Mesothelial cell of epicardium (in vitro differentiated cells): ENCODE results near the gene KDM5C. TPM values are rescaled to one million over a fixed set of nuclear protein-coding genes. Genes with fewer than 3 reads are reported as not detected.
"Not testable (repeated sequence)": the region's sequence is repeated elsewhere in the genome, so short reads cannot be mapped to it uniquely, and the experiment has no call there.

ENCODE experiments used
- DNase-seq, 2 experiments: peaks; one replicate each; pipeline ENCODE4 v3.0.0; 2021; ENCODE audit warnings: low spot score in 2 of 2; ENCODE audit not compliant: unreplicated experiment in 2 of 2
- H3K27ac Mint-ChIP-seq: 2 replicates; pipeline ENCODE4 v1.8.0; 2021; ENCODE audit warnings: mixed read lengths
- H3K27me3 Mint-ChIP-seq: 2 replicates; pipeline ENCODE4 v1.8.0; 2021; ENCODE audit warnings: low read depth, mixed read lengths
- H3K36me3 Mint-ChIP-seq: 2 replicates; pipeline ENCODE4 v1.8.0; 2021; ENCODE audit warnings: mixed read lengths
- H3K4me1 Mint-ChIP-seq: 2 replicates; pipeline ENCODE4 v1.8.0; 2021; ENCODE audit warnings: mixed read lengths
- H3K4me3 Mint-ChIP-seq: 2 replicates; pipeline ENCODE4 v1.8.0; 2021; ENCODE audit warnings: mild to moderate bottlenecking, moderate library complexity, mixed read lengths
- H3K9me3 Mint-ChIP-seq: 2 replicates; pipeline ENCODE4 v1.8.0; 2021; ENCODE audit warnings: mixed read lengths
- total RNA-seq: library from RNA; stranded (reverse); gene quantifications from 3 replicates; pipeline ENCODE4 v1.2.1, GENCODE V29; 2021
- TF ChIP-seq, protein P1 (sequence below): fragments of 200-600 bp; sonication (generic); IDR thresholded peaks from one replicate; pipeline ENCODE4 v1.5.0; 2021; ENCODE audit warnings: antibody characterized with exemption; ENCODE audit not compliant: unreplicated experiment

KDM5C gene
- total RNA-seq, 1 donor from 2014 or later = 128 TPM

DNA sequence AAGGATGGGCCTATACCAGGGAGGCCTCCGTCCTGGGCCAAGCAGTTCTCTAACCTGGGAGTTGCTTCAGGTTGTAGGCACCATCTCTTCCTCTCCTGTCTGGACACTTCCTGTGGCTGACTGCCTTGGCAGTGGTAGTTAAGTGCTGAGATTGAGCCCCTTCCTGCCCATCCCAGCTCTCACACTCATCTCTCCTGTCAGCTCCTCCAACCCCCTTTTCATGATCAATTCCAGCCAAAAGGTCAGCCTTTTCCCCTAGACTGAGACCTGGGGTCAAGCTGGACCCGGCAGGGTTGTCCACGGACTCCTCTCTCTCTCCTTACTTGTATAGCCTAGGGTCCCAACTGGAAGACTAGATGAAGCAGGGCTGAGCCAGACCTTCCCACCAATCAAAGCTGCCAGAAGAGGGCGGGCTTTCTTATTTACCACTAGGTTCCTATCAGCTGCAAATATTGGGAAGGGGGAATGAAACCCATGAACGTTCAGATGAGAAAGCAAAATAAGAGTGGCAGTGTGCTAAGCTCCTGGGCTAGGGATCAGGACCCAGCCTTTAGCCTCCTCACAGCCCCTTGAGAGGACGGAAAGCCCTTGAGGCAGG is 34.5 kb downstream of the KDM5C start:
- Mint-ChIP-seq H3K36me3 (peaks cover under 1% of the 10 kb centered on the region), H3K4me3 (no peak overlapping the region), H3K27me3 (no peaks in the 10 kb centered on the region), H3K4me1 (no peaks in the 10 kb centered on the region), H3K9me3 (no peaks in the 10 kb centered on the region), H3K27ac (peak overlapping the region; percentile 43)
- no peak for DNase-seq
- TF ChIP-seq, protein P1, sequence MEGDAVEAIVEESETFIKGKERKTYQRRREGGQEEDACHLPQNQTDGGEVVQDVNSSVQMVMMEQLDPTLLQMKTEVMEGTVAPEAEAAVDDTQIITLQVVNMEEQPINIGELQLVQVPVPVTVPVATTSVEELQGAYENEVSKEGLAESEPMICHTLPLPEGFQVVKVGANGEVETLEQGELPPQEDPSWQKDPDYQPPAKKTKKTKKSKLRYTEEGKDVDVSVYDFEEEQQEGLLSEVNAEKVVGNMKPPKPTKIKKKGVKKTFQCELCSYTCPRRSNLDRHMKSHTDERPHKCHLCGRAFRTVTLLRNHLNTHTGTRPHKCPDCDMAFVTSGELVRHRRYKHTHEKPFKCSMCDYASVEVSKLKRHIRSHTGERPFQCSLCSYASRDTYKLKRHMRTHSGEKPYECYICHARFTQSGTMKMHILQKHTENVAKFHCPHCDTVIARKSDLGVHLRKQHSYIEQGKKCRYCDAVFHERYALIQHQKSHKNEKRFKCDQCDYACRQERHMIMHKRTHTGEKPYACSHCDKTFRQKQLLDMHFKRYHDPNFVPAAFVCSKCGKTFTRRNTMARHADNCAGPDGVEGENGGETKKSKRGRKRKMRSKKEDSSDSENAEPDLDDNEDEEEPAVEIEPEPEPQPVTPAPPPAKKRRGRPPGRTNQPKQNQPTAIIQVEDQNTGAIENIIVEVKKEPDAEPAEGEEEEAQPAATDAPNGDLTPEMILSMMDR = no peak

DNA sequence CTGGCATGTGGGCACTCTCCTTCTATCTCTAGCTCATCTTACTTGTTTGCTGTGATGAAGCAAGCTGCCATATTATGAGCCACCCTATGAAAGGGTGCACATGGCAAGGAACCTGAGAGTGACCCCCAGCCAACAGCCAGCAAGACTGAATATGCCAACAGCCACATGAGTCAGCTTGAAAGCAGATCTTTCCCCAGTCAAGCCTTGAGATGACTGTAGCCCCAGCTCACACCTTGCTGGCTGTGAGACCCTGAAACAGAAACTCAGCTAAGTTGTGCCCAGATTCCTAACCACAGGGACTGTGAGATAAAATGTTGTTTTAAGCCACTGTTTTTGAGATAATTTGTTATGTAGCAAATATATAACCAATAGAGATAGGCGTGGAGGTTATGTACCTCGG is 36.2 kb downstream of the KDM5C start:
- TF ChIP-seq, protein P1 = no peak
- Mint-ChIP-seq H3K4me1 (no peaks in the 10 kb centered on the region), H3K27me3 (no peaks in the 10 kb centered on the region), H3K9me3 (peaks cover 16% of the 10 kb centered on the region), H3K36me3 (peaks cover 2% of the 10 kb centered on the region), H3K4me3 (no peak overlapping the region), H3K27ac (no peak overlapping the region)
- DNase-seq = no peak

DNA sequence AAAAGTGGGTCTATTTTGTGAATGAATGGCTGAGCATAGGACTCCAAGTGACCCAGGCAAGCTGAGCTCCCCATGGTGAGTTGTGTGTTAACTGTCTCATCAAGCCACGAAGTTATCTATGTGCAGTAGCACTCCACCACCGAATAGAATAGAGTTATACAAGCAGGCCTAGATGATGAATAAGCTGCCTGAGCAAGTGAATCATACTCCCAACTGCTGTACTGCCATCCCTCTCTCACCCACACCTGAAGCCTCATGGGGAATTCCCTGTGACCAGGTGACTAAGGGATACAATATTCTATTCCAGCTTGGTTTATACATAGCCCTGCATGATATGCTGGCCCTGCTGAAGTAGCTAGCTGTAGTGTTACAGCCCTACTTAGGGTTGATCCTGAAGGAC is 38.7 kb downstream of the KDM5C start:
- H3K27me3 Mint-ChIP-seq = no peaks in the 10 kb centered on the region
- H3K4me1 Mint-ChIP-seq = no peaks in the 10 kb centered on the region
- no peak overlapping the region for H3K4me3 Mint-ChIP-seq
- H3K27ac Mint-ChIP-seq = no peak overlapping the region
- no peak for DNase-seq
- TF ChIP-seq, protein P1 = no peak
- peaks cover 2% of the 10 kb centered on the region for H3K36me3 Mint-ChIP-seq
- peaks cover 23% of the 10 kb centered on the region for H3K9me3 Mint-ChIP-seq

DNA sequence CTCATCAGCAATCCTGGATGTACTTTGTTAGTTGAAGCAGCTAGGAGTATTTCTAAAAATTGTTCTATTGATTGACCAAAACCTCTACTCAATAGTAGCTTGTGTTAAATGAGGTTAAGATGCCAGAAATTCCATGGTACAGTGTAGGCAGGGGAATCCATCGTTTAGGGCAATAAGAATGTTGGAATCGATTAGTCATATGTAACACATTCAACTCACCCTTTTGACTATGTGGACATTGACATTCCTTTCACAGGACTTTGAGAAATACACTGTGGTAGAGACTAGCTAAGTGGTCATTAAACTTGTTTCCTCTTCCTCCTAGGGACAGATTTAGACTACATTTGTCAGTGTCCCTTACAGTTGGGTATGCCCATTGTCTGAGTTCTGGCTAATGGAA is 40.2 kb downstream of the KDM5C start:
- Mint-ChIP-seq H3K9me3 (peaks cover 31% of the 10 kb centered on the region), H3K4me3 (no peak overlapping the region), H3K27me3 (no peaks in the 10 kb centered on the region), H3K36me3 (peaks cover 2% of the 10 kb centered on the region), H3K27ac (no peak overlapping the region), H3K4me1 (no peaks in the 10 kb centered on the region)
- DNase-seq = no peak
- TF ChIP-seq, protein P1 = no peak

DNA sequence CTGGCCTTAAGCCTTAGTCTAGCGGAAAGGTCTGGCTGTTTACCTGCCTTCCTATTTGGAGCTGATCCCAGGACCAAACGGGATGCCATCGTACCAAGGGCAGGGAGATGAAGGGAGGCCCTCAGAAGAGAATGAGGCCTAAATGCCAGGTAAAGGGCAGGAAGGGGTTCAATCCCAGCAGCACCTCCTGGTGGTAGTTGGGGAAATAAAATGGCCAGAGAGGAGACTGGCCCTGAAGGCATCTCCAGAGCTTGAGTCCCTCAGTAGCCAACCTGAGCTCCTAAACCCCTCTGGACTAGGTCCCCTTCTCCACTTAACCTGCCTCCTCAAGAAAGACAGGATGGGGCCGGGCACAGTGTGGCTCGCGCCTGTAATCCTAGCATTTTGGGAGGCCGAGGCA is 53.7 kb downstream of the KDM5C start:
- peaks cover 14% of the 10 kb centered on the region for H3K36me3 Mint-ChIP-seq
- peaks cover 1% of the 10 kb centered on the region for H3K4me1 Mint-ChIP-seq
- H3K9me3 Mint-ChIP-seq = peaks cover 16% of the 10 kb centered on the region
- H3K27ac Mint-ChIP-seq = no peak overlapping the region
- TF ChIP-seq, protein P1 = no peak
- no peaks in the 10 kb centered on the region for H3K27me3 Mint-ChIP-seq
- H3K4me3 Mint-ChIP-seq = no peak overlapping the region
- DNase-seq = no peak

DNA sequence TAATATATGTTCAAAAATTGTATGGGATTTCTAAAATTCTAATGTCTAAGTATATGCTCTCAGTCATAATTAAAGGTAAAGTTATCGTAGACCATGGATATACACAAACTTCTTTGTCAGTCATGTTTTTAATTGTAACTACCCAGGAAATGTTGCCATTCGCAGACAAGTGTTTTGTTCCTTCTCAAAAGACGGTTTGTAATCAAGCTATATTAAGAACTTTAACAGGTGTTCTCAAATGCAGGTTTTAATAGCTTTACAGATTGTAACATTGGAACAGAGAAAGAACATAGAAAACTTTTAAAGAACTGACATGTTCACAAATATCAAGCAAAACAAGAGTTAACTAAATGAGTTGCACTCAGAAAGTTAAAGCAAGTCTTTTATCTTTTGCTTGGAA is 58.9 kb downstream of the KDM5C start:
- peaks cover 7% of the 10 kb centered on the region for H3K36me3 Mint-ChIP-seq
- H3K27me3 Mint-ChIP-seq = no peaks in the 10 kb centered on the region
- no peak overlapping the region for H3K27ac Mint-ChIP-seq
- DNase-seq = no peak
- H3K9me3 Mint-ChIP-seq = peaks cover 14% of the 10 kb centered on the region
- TF ChIP-seq, protein P1 = no peak
- no peak overlapping the region for H3K4me3 Mint-ChIP-seq
- peaks cover 4% of the 10 kb centered on the region for H3K4me1 Mint-ChIP-seq

DNA sequence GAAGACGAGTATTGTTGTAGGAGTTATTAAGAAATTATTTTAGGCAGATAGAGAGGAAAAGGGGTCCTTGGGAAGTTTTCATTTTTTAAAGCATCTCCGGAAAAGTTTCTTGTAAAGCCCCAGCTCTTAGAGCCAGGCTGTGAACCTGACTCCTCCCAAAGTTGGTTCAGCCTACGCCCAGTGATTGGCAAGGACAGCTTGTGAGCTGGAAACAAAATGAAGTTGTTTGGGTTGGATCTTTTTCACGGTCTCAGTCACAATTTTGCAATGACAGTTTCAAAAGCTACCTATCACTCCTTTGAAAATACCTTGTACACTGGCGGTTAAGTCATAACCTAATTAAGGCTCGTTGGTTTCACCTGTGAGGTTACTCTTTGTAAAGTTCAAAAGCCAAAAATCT is 60.4 kb downstream of the KDM5C start:
- H3K27me3 Mint-ChIP-seq, H3K36me3 Mint-ChIP-seq, DNase-seq, H3K27ac Mint-ChIP-seq, H3K4me3 Mint-ChIP-seq: not testable (repeated sequence)
- peaks cover 14% of the 10 kb centered on the region for H3K9me3 Mint-ChIP-seq
- H3K4me1 Mint-ChIP-seq = peaks cover 12% of the 10 kb centered on the region
